ENCODE data around the gene STAT6.

DNA sequence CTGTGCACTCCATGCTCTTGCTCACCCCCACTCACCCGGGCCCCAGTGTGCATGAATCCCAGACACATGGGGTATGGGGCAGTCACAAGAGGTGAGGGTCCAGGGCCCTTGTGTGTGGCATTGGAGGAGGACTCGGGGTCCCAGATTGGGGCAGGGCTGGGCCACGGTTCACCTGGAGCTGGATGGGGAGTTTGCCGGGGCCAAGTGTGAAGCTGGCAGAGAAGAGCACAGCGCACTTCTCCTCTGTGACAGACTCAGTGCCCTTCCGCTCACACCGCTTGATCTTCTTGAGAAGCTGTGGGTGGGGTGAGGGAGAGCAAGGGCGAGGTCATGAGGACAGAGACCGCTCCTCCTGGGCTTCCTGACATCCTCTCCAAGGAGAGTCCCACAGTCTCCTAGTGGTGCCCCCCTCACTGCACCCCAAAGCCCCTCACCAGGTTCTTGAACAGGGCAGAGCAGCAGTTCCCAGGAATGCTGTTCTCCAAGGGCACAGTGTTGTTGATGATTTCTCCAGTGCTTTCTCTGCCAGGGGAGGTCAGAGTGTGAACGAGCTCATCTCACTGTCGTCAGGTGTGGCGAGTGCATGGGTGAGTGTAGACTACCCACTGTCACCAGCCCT lies 6.8 kb downstream of the STAT6 start:
- TF ChIP-seq, protein P1, sequence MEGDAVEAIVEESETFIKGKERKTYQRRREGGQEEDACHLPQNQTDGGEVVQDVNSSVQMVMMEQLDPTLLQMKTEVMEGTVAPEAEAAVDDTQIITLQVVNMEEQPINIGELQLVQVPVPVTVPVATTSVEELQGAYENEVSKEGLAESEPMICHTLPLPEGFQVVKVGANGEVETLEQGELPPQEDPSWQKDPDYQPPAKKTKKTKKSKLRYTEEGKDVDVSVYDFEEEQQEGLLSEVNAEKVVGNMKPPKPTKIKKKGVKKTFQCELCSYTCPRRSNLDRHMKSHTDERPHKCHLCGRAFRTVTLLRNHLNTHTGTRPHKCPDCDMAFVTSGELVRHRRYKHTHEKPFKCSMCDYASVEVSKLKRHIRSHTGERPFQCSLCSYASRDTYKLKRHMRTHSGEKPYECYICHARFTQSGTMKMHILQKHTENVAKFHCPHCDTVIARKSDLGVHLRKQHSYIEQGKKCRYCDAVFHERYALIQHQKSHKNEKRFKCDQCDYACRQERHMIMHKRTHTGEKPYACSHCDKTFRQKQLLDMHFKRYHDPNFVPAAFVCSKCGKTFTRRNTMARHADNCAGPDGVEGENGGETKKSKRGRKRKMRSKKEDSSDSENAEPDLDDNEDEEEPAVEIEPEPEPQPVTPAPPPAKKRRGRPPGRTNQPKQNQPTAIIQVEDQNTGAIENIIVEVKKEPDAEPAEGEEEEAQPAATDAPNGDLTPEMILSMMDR (IDR thresholded peaks at IDR 0.05): no peak
- no peak for TF ChIP-seq POLR2A (IDR thresholded peaks at IDR 0.05)
